Fibroblast of skin of back (primary cell): Measurements from ENCODE around the gene MED25.

Experiments
- DNase-seq: peaks from one replicate; pipeline ENCODE4 v3.0.0-alpha.2; 2013

MED25 gene

DNA sequence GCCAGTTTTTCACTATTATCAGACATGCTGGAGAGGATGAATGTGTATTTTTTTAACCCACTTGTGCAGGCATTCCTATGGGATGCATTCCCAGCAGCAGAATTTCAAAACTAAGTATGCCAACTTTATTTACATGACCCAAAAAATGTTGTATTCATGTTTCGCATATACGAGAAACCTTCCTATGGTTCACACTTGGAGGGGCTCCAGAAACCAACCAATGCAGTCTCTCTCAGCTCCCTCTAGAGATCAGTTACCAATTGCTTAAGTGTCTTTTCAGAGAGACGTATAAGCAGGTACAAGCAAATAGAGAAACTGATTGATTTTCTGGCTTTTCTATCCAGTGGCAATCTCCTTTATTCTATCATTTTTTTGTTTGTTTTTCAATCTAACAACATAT is 27.3 kb downstream of the MED25 start:
- DNase-seq: peak; percentile 65

DNA sequence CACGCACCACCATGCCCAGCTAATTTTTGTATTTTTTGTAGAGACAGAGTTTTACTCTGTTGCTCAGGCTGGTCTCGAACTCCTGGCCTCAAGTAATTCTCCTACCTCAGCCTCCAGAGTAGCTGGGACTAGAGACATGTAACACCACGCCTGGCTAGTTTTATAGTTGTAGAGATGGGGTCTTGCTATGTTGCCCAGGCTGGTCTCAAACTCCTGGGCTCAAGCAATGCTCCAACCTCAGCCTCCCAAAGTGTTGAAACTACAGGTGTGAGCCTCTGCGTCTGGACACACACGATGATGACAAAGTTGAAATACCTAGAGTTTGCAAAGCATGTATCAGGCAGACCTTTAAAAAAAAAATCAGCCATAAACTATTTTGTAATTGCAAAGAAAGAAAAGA is 28.3 kb downstream of the MED25 start:
- no peak for DNase-seq

DNA sequence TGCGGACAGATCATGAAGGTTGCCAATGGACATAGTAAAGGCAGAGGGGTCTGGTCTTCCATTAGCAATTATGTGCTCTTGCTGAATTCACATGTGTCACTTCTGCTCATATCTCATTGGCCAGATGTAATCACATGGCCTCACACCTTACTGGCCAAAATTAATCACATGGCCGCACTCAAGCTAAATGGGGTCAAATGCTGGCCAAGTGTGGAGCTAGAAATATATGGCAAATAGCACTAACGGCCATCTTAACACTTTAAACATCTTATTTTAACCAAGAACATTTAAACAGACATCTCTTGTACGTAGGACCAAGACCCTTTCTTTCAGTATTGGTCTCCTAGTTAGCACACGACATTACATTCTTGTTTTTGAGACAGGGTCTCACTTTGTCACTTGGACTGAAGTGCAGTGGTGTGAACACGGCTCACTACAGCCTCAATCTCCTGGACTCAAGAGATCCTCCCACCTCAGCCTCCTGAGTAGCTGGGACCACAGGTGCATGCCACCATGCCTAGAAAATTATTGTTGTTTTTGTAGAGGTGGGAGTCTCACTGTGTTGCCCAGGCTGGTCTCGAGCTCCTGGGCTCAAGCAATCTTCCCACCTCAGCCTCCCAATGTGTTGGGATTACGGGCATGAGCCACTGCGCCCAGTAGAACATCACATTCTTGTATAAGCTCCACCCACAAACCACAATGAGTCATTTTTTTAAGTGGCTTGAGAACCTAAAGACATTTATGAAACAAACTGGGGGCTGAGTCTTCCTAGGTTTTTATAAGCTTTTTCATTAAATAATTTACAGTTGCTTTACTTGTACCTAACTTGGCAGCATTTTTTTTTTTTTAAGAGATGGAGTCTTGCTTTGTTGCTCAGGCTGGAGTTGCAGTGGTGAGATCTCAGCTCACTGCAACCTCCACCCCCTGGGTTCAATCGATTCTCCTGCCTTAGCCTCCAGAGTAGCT is 29.9 kb downstream of the MED25 start:
- peak; percentile 90 for DNase-seq

DNA sequence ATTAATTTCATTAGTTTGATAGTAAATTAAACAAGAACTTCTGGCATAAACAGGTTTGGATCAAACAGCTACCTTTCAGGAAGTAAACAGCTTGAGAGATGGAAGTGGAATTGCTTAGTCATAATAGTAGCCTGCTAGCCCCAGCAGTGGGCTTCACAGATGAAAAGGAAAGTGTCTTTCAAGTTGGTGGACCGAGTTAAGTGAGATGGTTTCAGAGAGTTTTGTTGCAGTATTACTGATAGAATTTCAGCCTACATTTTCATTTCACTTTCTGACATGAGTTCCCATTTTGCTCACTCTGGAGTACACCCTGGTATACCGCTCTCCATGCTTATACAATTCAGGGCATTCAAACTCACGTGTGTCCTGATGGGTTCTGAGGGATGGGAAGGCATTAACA is 30.8 kb downstream of the MED25 start:
- no peak for DNase-seq

DNA sequence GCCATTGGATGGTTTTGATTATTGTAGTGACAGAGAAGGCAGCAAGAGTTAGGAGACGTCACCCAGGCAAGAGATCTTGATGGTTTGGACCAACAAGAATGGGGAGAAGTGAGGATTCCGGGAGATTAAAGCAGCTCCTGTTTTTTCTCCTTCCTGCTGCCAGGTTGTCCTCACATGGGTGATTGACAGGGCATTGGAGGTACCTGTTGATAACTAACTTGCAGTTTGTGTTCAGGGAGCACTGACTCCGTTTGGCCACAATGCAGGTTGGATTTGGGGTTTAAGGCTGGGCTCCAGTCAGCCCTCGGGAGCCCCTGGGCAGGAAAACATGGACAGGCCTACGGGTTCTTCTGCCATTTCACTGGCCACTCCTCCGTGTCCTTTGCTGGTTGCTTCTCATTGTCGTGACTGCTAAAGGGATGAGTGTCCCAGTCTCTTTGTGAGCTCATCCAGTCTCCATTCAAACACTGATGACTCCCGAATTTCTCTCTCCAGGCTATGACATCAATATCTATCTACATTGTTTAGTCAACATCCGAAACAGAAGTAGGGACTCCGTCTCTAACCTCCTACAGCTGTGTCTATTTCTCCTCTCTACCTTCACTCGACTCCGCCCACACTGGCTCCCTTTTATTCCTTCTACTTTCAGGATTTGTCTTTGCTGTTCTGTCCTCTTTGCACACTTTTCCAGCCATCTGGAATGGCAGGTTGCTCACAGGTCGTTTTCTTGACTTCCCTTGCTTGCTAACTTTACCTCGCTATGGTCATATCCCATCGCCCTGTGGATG is 31.5 kb downstream of the MED25 start:
- DNase-seq: no peak

GRCh38 chr19:49850221-49850486 is 32.1 kb downstream of the MED25 start:
- no peak for DNase-seq

- peak; percentile 89 for DNase-seq
These were observed 32.6 kb downstream of the MED25 start, which contains the start of gene PTOV1 for GRCh38 chr19:49850487-49851342. Gene PTOV1 (plus strand): TSS chr19:49851159.

DNA sequence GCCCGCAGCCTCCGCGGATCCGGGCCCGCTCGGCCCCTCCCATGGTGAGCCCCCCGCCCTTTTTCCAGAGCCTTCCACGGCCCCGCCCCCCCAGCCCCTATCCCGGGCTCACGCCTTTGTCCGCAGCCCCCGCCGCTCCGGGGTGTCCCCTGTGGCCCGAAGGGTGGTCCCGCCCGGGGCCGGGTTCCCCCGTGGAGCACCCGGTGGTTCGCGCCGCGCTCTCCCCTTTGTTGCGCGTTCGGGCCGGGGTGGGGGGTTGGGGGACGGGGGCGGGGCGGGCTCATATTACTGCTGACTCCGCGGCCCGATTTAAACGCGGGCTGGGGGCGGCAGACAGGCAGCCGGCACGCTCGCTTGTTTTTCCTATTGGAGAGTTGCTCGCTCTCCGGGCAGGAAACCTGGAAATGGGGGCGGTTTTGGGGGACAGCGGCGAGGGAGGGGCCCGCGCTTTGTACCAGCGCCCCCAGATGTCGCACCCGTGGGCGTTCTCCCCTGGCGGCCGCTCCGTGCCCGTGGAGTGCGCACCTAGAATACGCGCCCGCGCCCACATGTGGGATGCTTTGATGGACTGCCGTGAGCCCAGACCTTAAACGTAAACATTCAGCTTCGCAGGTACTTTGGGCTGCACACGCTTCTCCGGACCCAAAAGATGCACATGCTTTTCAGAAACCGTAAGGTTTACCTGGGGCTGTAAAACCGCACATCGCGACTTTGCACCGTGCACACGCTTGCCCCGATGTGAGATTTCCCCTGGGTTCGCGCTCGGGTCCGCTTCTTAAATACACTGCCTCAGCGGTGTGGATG is 33.6 kb downstream of the MED25 start:
- peak; percentile 23 for DNase-seq

- DNase-seq: peak; percentile 23
These were observed 34.6 kb downstream of the MED25 start for GRCh38 chr19:49852631-49853126.

GRCh38 chr19:49853852-49854377 is 35.8 kb downstream of the MED25 start:
- DNase-seq: no peak

DNA sequence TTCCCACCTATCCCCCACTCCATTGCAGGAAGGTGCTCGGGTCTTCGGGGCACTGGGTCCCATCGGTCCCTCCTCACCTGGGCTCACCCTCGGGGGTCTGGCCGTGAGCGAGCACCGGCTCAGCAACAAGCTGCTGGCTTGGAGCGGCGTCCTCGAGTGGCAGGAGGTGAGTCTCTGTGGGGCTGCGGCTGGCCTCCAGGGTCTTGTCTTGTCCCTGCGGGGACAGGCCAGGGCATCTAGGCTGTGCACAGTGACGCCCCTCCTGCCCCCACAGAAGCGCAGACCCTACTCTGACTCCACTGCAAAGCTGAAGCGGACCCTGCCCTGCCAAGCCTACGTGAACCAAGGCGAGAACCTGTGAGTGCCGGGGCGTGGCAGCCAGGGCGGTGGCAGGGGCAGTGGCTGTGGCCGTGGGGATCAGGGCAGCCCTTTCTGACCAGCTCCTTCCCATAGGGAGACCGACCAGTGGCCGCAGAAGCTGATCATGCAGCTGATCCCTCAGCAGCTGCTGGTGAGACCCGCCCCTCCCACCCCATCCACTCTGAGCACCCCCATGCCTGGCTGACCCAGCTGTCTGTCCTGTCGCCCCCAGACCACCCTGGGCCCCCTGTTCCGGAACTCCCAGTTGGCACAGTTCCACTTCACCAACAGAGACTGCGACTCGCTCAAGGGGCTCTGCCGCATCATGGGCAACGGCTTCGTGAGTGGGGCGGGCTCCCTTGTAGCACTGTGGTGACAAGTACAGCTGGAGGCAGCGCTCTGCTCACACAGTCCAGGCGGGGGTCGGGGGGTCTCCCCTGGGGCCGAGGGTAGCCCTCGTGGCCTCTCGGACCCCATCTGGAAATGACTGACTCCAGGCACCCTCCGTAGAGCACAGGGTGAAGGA is 36.5 kb downstream of the MED25 start:
- no peak for DNase-seq

GRCh38 chr19:49855277-49855675 is 37.2 kb downstream of the MED25 start:
- no peak for DNase-seq

DNA sequence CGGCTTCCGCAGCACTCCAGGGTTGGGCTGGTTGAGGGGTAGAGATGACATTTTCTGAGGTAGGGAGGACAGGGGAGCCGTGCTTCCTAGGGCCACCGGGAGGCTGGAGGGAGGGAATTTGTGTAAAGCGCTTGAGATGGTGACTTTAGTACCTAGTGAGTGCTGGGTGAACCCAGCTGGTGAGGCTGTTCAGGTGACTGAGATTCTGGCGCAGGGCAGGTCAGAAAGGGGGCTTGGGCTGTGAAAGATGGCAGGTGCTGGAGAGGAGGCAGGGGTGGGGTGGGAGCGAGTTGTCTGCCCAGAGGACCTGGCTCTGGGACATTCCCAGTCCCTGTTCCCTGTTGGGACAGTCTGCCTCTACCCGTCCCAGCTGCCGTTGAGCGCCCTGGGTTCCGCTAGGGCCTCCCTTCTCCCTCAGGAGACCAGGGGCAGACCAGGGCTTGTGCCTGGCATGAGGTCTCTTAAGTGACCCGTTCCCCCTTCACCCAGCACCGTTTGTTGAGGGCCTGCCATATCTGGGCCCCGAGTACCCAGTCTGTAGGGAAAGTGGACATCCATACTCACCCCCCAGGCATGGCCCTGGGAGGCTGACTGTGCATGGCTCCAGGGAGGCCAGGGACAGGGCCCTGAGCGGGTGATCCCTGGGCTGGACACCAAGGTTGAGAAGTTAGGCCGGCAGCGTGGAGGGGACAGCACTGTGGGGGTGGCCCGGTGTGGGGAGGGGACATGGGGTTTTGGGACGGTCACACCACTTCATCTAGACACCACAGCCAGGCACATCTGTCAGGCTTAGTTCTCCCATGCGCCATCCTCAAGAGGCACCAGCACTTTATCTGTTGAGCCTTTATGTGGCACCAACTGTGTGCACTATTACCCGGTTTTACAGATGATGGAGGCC is 37.8 kb downstream of the MED25 start:
- no peak for DNase-seq

GRCh38 chr19:49856574-49857021 is 38.5 kb downstream of the MED25 start:
- no peak for DNase-seq

DNA sequence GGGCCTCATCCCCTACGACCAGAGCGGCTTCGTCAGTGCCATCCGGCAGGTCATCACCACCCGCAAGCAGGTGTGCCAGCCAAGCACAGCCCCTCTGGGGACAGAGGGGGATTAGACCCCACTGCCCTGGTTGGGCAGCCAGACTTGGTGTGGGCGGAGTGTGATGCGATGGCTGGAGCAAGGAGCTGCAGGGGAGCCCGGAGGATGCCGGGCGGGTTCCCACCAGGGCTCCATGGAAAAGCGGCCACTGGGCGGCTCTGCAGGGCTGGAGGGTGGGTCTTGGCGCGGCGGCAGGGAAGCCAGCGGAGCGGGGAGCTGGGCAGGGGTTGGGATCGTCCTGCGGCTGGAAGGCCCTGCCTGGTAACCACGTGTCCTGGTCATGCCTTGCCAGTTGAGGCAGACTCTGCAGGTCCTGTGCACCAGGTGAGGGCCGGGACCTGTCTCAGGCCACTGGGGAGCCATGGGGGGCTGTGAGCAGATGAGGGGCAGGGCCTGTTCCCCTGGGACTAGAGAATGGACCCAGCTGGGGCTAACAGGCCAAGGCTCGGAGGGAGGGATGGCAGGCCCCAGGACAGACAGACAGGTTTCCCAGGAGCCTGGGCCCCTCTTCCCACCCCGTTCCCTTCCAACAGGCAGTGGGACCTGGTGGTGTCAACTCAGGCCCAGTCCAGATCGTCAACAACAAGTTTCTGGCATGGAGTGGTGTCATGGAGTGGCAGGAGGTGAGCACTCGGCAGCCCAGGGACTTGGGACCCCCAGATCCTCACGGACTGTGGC is 39.2 kb downstream of the MED25 start:
- no peak for DNase-seq

DNA sequence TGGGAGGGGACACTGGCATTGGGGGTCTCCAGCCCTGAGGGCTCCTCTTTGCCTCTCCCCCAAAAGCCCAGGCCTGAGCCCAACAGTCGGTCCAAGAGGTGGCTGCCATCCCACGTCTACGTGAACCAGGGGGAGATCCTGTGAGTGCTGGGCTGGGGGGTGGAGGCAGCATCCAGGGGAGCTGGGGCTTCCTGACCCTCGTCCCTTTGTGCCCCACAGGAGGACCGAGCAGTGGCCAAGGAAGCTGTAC is 39.7 kb downstream of the MED25 start:
- DNase-seq: no peak

DNA sequence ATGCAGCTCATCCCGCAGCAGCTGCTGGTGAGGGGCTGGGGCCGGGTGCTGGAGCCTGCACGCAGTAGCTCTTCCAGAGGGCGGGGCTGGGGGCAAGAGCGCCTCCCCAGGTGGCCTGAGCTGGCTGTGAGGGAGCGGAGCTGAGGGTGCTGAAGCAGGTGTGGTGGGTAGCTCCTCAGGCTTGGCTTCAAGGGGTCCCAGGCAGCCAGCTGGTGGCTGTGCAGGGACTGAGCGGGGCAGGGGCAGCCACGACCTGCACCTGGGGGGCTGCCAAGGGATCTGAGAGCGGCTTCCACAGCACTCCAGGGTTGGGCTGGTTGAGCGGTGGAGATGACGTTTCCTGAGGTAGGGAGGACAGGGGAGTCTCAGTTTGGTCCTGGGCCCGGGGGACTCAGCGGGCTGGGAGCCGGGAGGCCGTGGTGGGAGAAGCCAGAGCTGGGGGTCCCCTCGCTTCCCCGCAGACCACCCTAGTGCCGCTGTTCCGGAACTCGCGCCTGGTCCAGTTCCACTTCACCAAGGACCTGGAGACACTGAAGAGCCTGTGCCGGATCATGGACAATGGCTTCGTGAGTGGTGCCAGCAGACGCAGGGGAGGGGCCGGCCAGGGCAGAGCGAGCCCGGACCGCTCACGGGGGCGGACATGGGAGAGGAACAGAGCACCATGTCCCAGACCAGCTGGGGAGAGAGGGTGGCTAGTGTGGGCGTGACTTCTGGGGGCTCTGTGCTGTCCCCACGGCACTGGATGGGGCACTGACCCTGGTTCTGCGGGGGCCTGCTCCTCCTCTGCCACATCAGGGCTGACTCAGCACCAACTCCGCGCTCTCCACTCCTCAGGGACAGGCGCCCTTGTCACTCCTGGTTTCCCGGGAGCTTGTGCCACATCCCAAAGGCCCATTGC is 40.2 kb downstream of the MED25 start:
- DNase-seq: no peak
